Endothelial cell of umbilical vein (primary cell): Measurements from ENCODE around the gene TH. TPM values are rescaled to one million over a fixed set of nuclear protein-coding genes. Genes with fewer than 3 reads are reported as not detected.

ENCODE experiments used
- BruUV-seq: library from RNA; stranded (reverse); fragments of 400-500 nt; replicated peaks from 2 replicates; lab custom pipeline; 2021; lab: Mats Ljungman, UMichigan
- CTCF ChIA-PET: fragments of 300-600, 350-600 bp; sonication (Branson Sonifier 250); formaldehyde crosslinking; loops from one replicate; lab custom pipeline; 2021; ENCODE audit warnings: antibody characterized with exemption, inconsistent platforms; lab: Charles Lee
- POLR2A ChIA-PET: fragments of 300-600, 350-600 bp; sonication (Branson Sonifier 250); formaldehyde crosslinking; loops from one replicate; lab custom pipeline; 2021; ENCODE audit warnings: antibody characterized with exemption, inconsistent platforms; lab: Charles Lee
- DNase-seq: peaks from one replicate; pipeline ENCODE4 v3.0.0-alpha.2; 2011; ENCODE audit warnings: low read depth, low spot score
- FAIRE-seq: peaks from 2 replicates; lab custom pipeline; 2011; peaks lifted over from hg19 to GRCh38; lab: Jason Lieb, UNC
- H2AFZ ChIP-seq: 2 replicates; pipeline ENCODE4 v1.6.0; 2012; ENCODE audit warnings: low read depth, low read length, control low read depth, inconsistent platforms
- H3K27ac ChIP-seq: 2 replicates; pipeline ENCODE4 v1.5.1; 2011; ENCODE audit warnings: low read depth, mild to moderate bottlenecking, control low read depth, low read length, moderate library complexity; ENCODE audit not compliant: insufficient read depth
- H3K27me3 ChIP-seq, 2 experiments: 2 replicates each; pipeline versions ENCODE4 v1.6.0 to v1.6.1; 2011; ENCODE audit warnings: low read length in 2 of 2, mixed read lengths in 1 of 2; ENCODE audit not compliant: control insufficient read depth in 2 of 2, insufficient read depth in 2 of 2
- H3K36me3 ChIP-seq, 2 experiments: 2 replicates in 1 of 2; 3 replicates in 1 of 2; pipeline ENCODE4 v1.5.1; 2011; ENCODE audit warnings: low read length in 2 of 2, mild to moderate bottlenecking in 1 of 2, moderate library complexity in 1 of 2; ENCODE audit not compliant: control insufficient read depth in 2 of 2, insufficient read depth in 2 of 2; ENCODE audit errors: extremely low read depth in 1 of 2
- H3K4me1 ChIP-seq: 3 replicates; pipeline ENCODE4 v1.5.1; 2011; ENCODE audit warnings: mild to moderate bottlenecking, low read length; ENCODE audit not compliant: control insufficient read depth, insufficient read depth; ENCODE audit errors: extremely low read depth
- H3K4me2 ChIP-seq: 2 replicates; pipeline ENCODE4 v1.6.1; 2011; ENCODE audit warnings: low read length, control low read depth, mixed read lengths; ENCODE audit not compliant: insufficient read depth
- H3K4me3 ChIP-seq, 3 experiments: fragments of 200-600 bp in 1 of 3; sonication (generic), shearing (Covaris generic) in 1 of 3; replicated peaks in 1 of 3; 2 replicates each; pipeline ENCODE4 v1.5.1; 2011 to 2016; ENCODE audit warnings: control low read depth in 3 of 3, low read length in 3 of 3, mild to moderate bottlenecking in 2 of 3, inconsistent platforms in 1 of 3, low read depth in 1 of 3, moderate library complexity in 1 of 3; ENCODE audit not compliant: insufficient read depth in 1 of 3
- H3K79me2 ChIP-seq: 2 replicates; pipeline ENCODE4 v1.6.0; 2012; ENCODE audit warnings: low read length, inconsistent platforms; ENCODE audit not compliant: control insufficient read depth, insufficient read depth
- H3K9ac ChIP-seq: replicated peaks from 2 replicates; pipeline ENCODE3; 2011; ENCODE audit warnings: low read length, control low read depth; ENCODE audit not compliant: insufficient read depth; ENCODE audit errors: extremely low read depth
- H3K9me1 ChIP-seq: replicated peaks from 3 replicates; pipeline ENCODE4 v1.6.0; 2011; ENCODE audit warnings: mild to moderate bottlenecking, low read length; ENCODE audit not compliant: control insufficient read depth, insufficient read depth; ENCODE audit errors: extremely low read depth
- H3K9me3 ChIP-seq: replicated peaks from 2 replicates; pipeline ENCODE4 v1.5.1; 2012; ENCODE audit warnings: low read length, inconsistent platforms; ENCODE audit not compliant: control insufficient read depth, insufficient read depth
- H4K20me1 ChIP-seq: replicated peaks from 2 replicates; pipeline ENCODE3; 2011; ENCODE audit warnings: mild to moderate bottlenecking, low read length; ENCODE audit not compliant: control insufficient read depth, insufficient read depth; ENCODE audit errors: extremely low read depth
- CTCF ChIP-seq, 2 donors: IDR thresholded peaks; 1 replicate in 1 of 2; 2 replicates in 1 of 2; pipeline ENCODE4 v1.5.1; 2011; ENCODE audit warnings: low read length in 2 of 2, mild to moderate bottlenecking in 2 of 2, moderate library complexity in 2 of 2, control low read depth in 1 of 2, inconsistent platforms in 1 of 2, low read depth in 1 of 2; ENCODE audit not compliant: insufficient read depth in 1 of 2; ENCODE audit errors: extremely low read depth in 1 of 2
- MYC ChIP-seq: IDR thresholded peaks from one replicate; pipeline ENCODE4 v1.6.1; 2011; ENCODE audit warnings: mild to moderate bottlenecking, low read depth, low read length
- POLR2AphosphoS5 ChIP-seq: IDR thresholded peaks from 2 replicates; pipeline ENCODE4 v1.6.1; 2012; ENCODE audit warnings: low read depth, mild to moderate bottlenecking, control low read depth, low read length, moderate library complexity; ENCODE audit not compliant: insufficient read depth
- dilution Hi-C: fragments of 300-500 bp; cut with MboI; formaldehyde crosslinking; loops from one replicate; pipeline ENCODE4 v1.15.0; 2019; ENCODE audit warnings: low sequenced_read_pairs; ENCODE audit not compliant: extremely low pct_ligation_motif_present
- intact Hi-C: fragments of 100-400 bp; cut with micrococcal nuclease; formaldehyde crosslinking; loops from one replicate; pipeline ENCODE4 v1.10.0; 2022
- polyA plus RNA-seq, 4 experiments: library from polyadenylated mRNA; depleted of rRNA in 3 of 4; stranded (reverse) in 3 of 4; unstranded in 1 of 4; fragments of >200 nt; gene quantifications; 2 replicates each; pipeline versions ENCODE4 v1.2.1 to v1.2.3, GENCODE V29; 2011 to 2012; ENCODE audit warnings: missing spikeins in 1 of 4
- total RNA-seq: library from RNA; stranded (reverse); gene quantifications from 2 replicates; pipeline ENCODE4 v1.2.3, GENCODE V29; 2021

Gene TH
- total and polyA plus RNA-seq, 2 donors (not counting 3 experiments of a cell fraction or from before 2014, with no cell fraction given) = not detected

DNA sequence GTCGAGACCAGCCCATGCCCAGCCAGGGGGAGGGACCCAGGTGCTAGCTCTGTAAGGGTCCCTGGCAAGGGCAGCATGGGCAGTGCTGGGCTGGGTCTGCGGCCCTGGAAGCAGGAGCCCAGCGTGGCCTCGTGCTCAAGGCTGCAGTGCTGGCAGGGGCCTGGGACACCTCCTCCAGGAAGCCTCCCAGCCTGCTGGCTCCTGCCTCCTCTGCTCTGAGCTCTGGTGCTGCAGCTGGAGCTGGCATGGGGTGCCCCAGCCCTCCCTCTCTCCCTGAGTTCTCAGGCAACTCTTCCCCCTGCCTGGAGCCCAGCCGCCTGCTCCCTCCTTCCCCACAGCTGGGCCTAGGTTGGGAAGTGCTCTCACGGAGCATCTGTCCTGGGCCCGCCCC lies 17.4 kb downstream of the TH start:
- no peaks in the 10 kb centered on the region for H3K36me3 ChIP-seq
- no peaks in the 10 kb centered on the region for H3K4me1 ChIP-seq
- H3K27me3 ChIP-seq = peaks cover 3 to 5% of the 10 kb centered on the region in 2 experiments
- no peak overlapping the region for H3K4me3 ChIP-seq
- DNase-seq (no peak), FAIRE-seq (no peak)
- no peak overlapping the region for H3K27ac ChIP-seq
- ChIA-PET CTCF (interaction anchor here (1.0 to 12.6 kb wide), 15 partner anchors 13 to 500 kb away, joined by 3 to 868 read pairs (median 24); partner anchors contain the start of genes IGF2 and MRPL23), POLR2A (no interaction called here)
- no peak overlapping the region for H2AFZ ChIP-seq
- H3K9me1 ChIP-seq = no peaks in the 10 kb centered on the region
- no peaks in the 10 kb centered on the region for H4K20me1 ChIP-seq
- BruUV-seq = no TSS peak
- H3K9ac ChIP-seq = no peak overlapping the region
- no peaks in the 10 kb centered on the region for H3K9me3 ChIP-seq
- H3K79me2 ChIP-seq = no peaks in the 10 kb centered on the region
- TF ChIP-seq MYC = no peak
- dilution Hi-C loops (no loop called here), intact Hi-C loops (no loop called here)
- H3K4me2 ChIP-seq = no peak overlapping the region

GRCh38 chr11:2153581-2154194 lies 17.9 kb downstream of the TH start:
- intact Hi-C loops = no loop called here
- Histone ChIP-seq H3K9me1 (no peaks in the 10 kb centered on the region), H3K4me2 (no peak overlapping the region), H2AFZ (no peak overlapping the region), H4K20me1 (no peaks in the 10 kb centered on the region), H3K4me3 (no peak overlapping the region), H3K9ac (no peak overlapping the region), H3K27ac (no peak overlapping the region), H3K9me3 (no peaks in the 10 kb centered on the region), H3K36me3 (no peaks in the 10 kb centered on the region), H3K27me3 (peaks cover 3 to 5% of the 10 kb centered on the region in 2 experiments), H3K79me2 (no peaks in the 10 kb centered on the region), H3K4me1 (no peaks in the 10 kb centered on the region)
- TF ChIP-seq CTCF (IDR thresholded peaks at IDR 0.05; ENCODE audit: extremely low read depth in 1 of 2, insufficient read depth in 1 of 2, low read depth in 1 of 2, low read length in 2 of 2) (no peak), MYC (no peak), POLR2AphosphoS5 (no peak)
- ChIA-PET POLR2A (no interaction called here), CTCF (interaction anchor here (1.0 to 12.6 kb wide), 20 partner anchors 12 to 499 kb away, joined by 3 to 868 read pairs (median 12); partner anchors contain the start of genes IGF2 and MRPL23)
- no TSS peak for BruUV-seq
- no peak for FAIRE-seq
- no peak for DNase-seq
- dilution Hi-C loops = no loop called here
